Right lobe of liver (tissue), 4 donors: ENCODE results near the gene PHYH.

Source experiments
- POLR2A ChIP-seq: fragments of 450-650 bp; IDR thresholded peaks from one replicate; pipeline ENCODE4 v1.6.1; 2017; ENCODE audit warnings: antibody characterized with exemption, mild to moderate bottlenecking
- TF ChIP-seq, protein P1 (sequence below), 4 donors: fragments of 200-600 bp in 3 of 4; fragments of 450-650 bp in 1 of 4; IDR thresholded peaks; one replicate each; pipeline versions ENCODE4 v1.5.1 to v1.8.0; 2016 to 2022; ENCODE audit warnings: antibody characterized with exemption in 4 of 4, mild to moderate bottlenecking in 2 of 4
- donor health status: DM: no; HTN: no; CAD: no.
- donor health status: DM: no; HTN: no; CAD: no.
- donor health status: DM: no; HTN: yes; CAD: no.

DNA sequence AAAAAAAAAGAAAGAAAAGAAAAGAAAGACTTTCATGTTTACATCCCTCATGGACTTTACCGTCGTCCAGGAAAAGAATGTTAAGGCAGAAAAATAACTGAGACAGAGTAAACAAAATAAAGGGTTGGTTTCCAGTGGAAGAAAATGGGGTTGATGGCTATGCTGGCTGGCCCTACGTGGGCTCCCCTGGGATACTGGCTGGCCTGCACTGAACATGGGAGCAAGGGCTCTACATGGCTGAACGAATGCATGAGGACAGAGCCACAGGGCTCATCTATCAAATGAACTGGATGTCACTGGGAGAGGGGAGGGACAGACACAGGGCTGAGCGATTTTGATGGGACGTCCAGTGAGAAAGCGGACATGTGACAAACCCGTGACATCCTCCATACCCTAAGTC is 63.2 kb downstream of the PHYH start:
- TF ChIP-seq, protein P1, sequence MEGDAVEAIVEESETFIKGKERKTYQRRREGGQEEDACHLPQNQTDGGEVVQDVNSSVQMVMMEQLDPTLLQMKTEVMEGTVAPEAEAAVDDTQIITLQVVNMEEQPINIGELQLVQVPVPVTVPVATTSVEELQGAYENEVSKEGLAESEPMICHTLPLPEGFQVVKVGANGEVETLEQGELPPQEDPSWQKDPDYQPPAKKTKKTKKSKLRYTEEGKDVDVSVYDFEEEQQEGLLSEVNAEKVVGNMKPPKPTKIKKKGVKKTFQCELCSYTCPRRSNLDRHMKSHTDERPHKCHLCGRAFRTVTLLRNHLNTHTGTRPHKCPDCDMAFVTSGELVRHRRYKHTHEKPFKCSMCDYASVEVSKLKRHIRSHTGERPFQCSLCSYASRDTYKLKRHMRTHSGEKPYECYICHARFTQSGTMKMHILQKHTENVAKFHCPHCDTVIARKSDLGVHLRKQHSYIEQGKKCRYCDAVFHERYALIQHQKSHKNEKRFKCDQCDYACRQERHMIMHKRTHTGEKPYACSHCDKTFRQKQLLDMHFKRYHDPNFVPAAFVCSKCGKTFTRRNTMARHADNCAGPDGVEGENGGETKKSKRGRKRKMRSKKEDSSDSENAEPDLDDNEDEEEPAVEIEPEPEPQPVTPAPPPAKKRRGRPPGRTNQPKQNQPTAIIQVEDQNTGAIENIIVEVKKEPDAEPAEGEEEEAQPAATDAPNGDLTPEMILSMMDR (IDR thresholded peaks at IDR 0.05) = no peak
- TF ChIP-seq POLR2A = no peak
